Measurements from ENCODE around the gene SF3B1.
"Not testable (repeated sequence)": the region's sequence is repeated elsewhere in the genome, so short reads cannot be mapped to it uniquely, and the experiment has no call there.

Gene SF3B1

GRCh38 chr2:197434541-197435513, at the start of gene SF3B1:
SF3B1 (minus strand) TSS chr2:197435028; CDS start chr2:197434999, 29 bp downstream.
- peak; percentile 93 to 99 (median 98) for DNase-seq
- intact Hi-C loops (cut with DNase I): loop anchor here (1.0 to 5.0 kb wide), 2 partner anchors 18 to 62 kb away; partner anchors contain the start of genes COQ10B and HSPD1

GRCh38 chr2:197484248-197484647, 49.4 kb upstream of the SF3B1 start:
- DNase-seq; intact Hi-C loops (cut with DNase I): not testable (repeated sequence)

GRCh38 chr2:197480165-197481036, 45.6 kb upstream of the SF3B1 start:
- intact Hi-C loops (cut with DNase I): no loop called here
- no peak for DNase-seq

- DNase-seq: no peak
- intact Hi-C loops (cut with DNase I): no loop called here
These were observed 43.0 kb upstream of the SF3B1 start for GRCh38 chr2:197477797-197478196.

- intact Hi-C loops (cut with DNase I): no loop called here
These were observed 37.3 kb upstream of the SF3B1 start for GRCh38 chr2:197472166-197472565.

GRCh38 chr2:197464175-197464574, 29.3 kb upstream of the SF3B1 start:
- DNase-seq: no peak
- intact Hi-C loops (cut with DNase I): no loop called here

More at GRCh38 chr2:197472166-197472565, 37.3 kb upstream of the SF3B1 start:
- DNase-seq: no peak

GRCh38 chr2:197461057-197461456, 26.2 kb upstream of the SF3B1 start:
- intact Hi-C loops (cut with DNase I): no loop called here
- no peak for DNase-seq

- DNase-seq: no peak
- intact Hi-C loops (cut with DNase I): no loop called here
These were observed 25.8 kb upstream of the SF3B1 start for GRCh38 chr2:197460649-197461048.

GRCh38 chr2:197455428-197455827, 20.6 kb upstream of the SF3B1 start:
- DNase-seq: no peak

GRCh38 chr2:197454923-197455322, 20.1 kb upstream of the SF3B1 start:
- DNase-seq: no peak
- intact Hi-C loops (cut with DNase I): loop anchor here (5.0 kb wide), 1 partner anchor 42 kb away; the partner anchor contains the start of gene HSPD1

More at GRCh38 chr2:197455428-197455827, 20.6 kb upstream of the SF3B1 start:
- intact Hi-C loops (cut with DNase I): no loop called here

- intact Hi-C loops (cut with DNase I): loop anchor here (1.0 to 5.0 kb wide), 3 partner anchors 19 to 251 kb away; partner anchors contain the start of genes HSPD1, MARS2 and SF3B1
- peak in 2 of 10 donors; percentile 19 to 89 for DNase-seq
These were observed 19.1 kb upstream of the SF3B1 start for GRCh38 chr2:197453914-197454398.

- peak; percentile 98 to 100 (median 100) for DNase-seq
- intact Hi-C loops (cut with DNase I): loop anchor here (1.0 to 5.0 kb wide), 3 partner anchors 18 to 251 kb away; partner anchors contain the start of genes HSPD1, MARS2 and SF3B1
These were observed 18.5 kb upstream of the SF3B1 start, which contains the start of gene COQ10B for GRCh38 chr2:197453123-197453913. COQ10B (plus strand) TSS chr2:197453552; CDS start chr2:197453561, 9 bp downstream.

GRCh38 chr2:197452754-197453122, 17.9 kb upstream of the SF3B1 start:
- intact Hi-C loops (cut with DNase I): loop anchor here (1.0 to 5.0 kb wide), 3 partner anchors 17 to 252 kb away; partner anchors contain the start of genes HSPD1, MARS2 and SF3B1
- DNase-seq: no peak

GRCh38 chr2:197450935-197451358, 16.1 kb upstream of the SF3B1 start:
- peak in 1 of 10 donors; percentile 7 for DNase-seq
- intact Hi-C loops (cut with DNase I): loop anchor here (5.0 kb wide), 1 partner anchor 46 kb away; the partner anchor contains the start of gene HSPD1

GRCh38 chr2:197450465-197450864, 15.6 kb upstream of the SF3B1 start:
- DNase-seq: peak in 1 of 10 donors; percentile 49
- intact Hi-C loops (cut with DNase I): loop anchor here (5.0 kb wide), 1 partner anchor 47 kb away; the partner anchor contains the start of gene HSPD1

- intact Hi-C loops (cut with DNase I): no loop called here
These were observed 12.0 kb upstream of the SF3B1 start for GRCh38 chr2:197446844-197447243.

GRCh38 chr2:197445746-197446145, 10.9 kb upstream of the SF3B1 start:
- DNase-seq: no peak
- intact Hi-C loops (cut with DNase I): no loop called here

More at GRCh38 chr2:197446844-197447243, 12.0 kb upstream of the SF3B1 start:
- DNase-seq: no peak

GRCh38 chr2:197442857-197443256, 8.0 kb upstream of the SF3B1 start:
- intact Hi-C loops (cut with DNase I): no loop called here
- no peak for DNase-seq

- DNase-seq: no peak
These were observed 2.6 kb upstream of the SF3B1 start for GRCh38 chr2:197437380-197437779.

More at GRCh38 chr2:197437380-197437779, 2.6 kb upstream of the SF3B1 start:
- intact Hi-C loops (cut with DNase I): loop anchor here (5.0 kb wide), 1 partner anchor 60 kb away; the partner anchor contains the start of gene HSPD1

Measured in posterior cingulate gyrus (tissue), 11 donors.